K562 (cell line): ENCODE measurements around the gene ZNF438. TPM values are rescaled to one million over a fixed set of nuclear protein-coding genes. Genes with fewer than 3 reads are reported as not detected.

Experiments used
- ATAC-seq: fragments of 200-7000 bp; cut with Tn5 transposase; 3 replicates; pipeline ENCODE4 v1.9.1; 2020; ENCODE audit warnings: moderate library complexity
- BruUV-seq: library from RNA; stranded (reverse); fragments of 400-500 nt; replicated peaks from 2 replicates; lab custom pipeline; 2021; lab: Mats Ljungman, UMichigan
- CTCF ChIA-PET: fragments of 300-600 bp; formaldehyde crosslinking; extraction: SDS; loops from one replicate; lab custom pipeline; 2021; ENCODE audit warnings: low intra/inter-chr PET ratio; lab: Yijun Ruan, JAX
- POLR2A ChIA-PET: fragments of 300-600, 350-650 bp; sonication (Branson Sonifier 250); formaldehyde crosslinking; extraction: SDS; loops from one replicate; lab custom pipeline; 2021; ENCODE audit warnings: antibody characterized with exemption, inconsistent platforms; lab: Yijun Ruan, JAX
- DNase-seq, 4 experiments: peaks; one replicate each; pipeline versions ENCODE4 v3.0.0 to v3.0.0-alpha.2; 2011 to 2018; ENCODE audit warnings: low spot score in 3 of 4, mixed read lengths in 3 of 4; ENCODE audit errors: extremely low read depth in 1 of 4
- FAIRE-seq: peaks from 2 replicates; lab custom pipeline; 2011; peaks lifted over from hg19 to GRCh38; lab: Jason Lieb, UNC
- H2AFZ ChIP-seq: 2 replicates; pipeline ENCODE4 v1.6.0; 2011; ENCODE audit warnings: low read depth, low read length, control low read depth, inconsistent platforms
- H3K27ac ChIP-seq: fragments of 200-600 bp; 3 replicates; pipeline ENCODE4 v1.8.0; 2011; ENCODE audit warnings: low read depth, mild to moderate bottlenecking, control low read depth, inconsistent platforms, low read length, moderate library complexity, mixed read lengths; ENCODE audit errors: extremely low read depth
- H3K27me3 ChIP-seq, 2 experiments: fragments of 300-600 bp in 1 of 2; 2 replicates in 1 of 2; 3 replicates in 1 of 2; pipeline versions ENCODE4 v1.6.0 to v1.8.0; 2011; ENCODE audit warnings: inconsistent platforms in 2 of 2, low read length in 2 of 2, mild to moderate bottlenecking in 1 of 2, mixed read lengths in 1 of 2, moderate library complexity in 1 of 2; ENCODE audit not compliant: control insufficient read depth in 2 of 2, insufficient read depth in 2 of 2
- H3K36me3 ChIP-seq: fragments of 300-600 bp; 3 replicates; pipeline ENCODE4 v1.8.0; 2011; ENCODE audit warnings: mild to moderate bottlenecking, low read length, inconsistent platforms; ENCODE audit not compliant: control insufficient read depth, insufficient read depth
- H3K4me1 ChIP-seq, 2 experiments: fragments of 200-600 bp in 1 of 2; replicated peaks in 1 of 2; 2 replicates in 1 of 2; 3 replicates in 1 of 2; pipeline versions ENCODE4 v1.5.1 to v1.8.0; 2011; ENCODE audit warnings: inconsistent platforms in 2 of 2, low read length in 2 of 2, mild to moderate bottlenecking in 1 of 2, mixed read lengths in 1 of 2, moderate library complexity in 1 of 2; ENCODE audit not compliant: control insufficient read depth in 2 of 2, insufficient read depth in 2 of 2
- H3K4me2 ChIP-seq: 2 replicates; pipeline ENCODE4 v1.6.1; 2011; ENCODE audit warnings: low read length, control low read depth, inconsistent platforms, mixed read lengths; ENCODE audit not compliant: insufficient read depth
- H3K4me3 ChIP-seq: fragments of 200-600 bp; sonication (generic), shearing (Covaris generic); 2 replicates; pipeline ENCODE4 v1.5.1; 2016; ENCODE audit warnings: control low read depth, inconsistent platforms
- H3K79me2 ChIP-seq: fragments of 200-600 bp; 3 replicates; pipeline ENCODE4 v1.8.0; 2011; ENCODE audit warnings: low read length, inconsistent platforms; ENCODE audit not compliant: control insufficient read depth, insufficient read depth
- H3K9ac ChIP-seq, 2 experiments: 2 replicates each; pipeline versions ENCODE4 v1.6.0 to v1.6.1; 2011; ENCODE audit warnings: low read depth in 2 of 2, low read length in 2 of 2, control low read depth in 1 of 2, inconsistent platforms in 1 of 2, mild to moderate bottlenecking in 1 of 2, mixed read lengths in 1 of 2; ENCODE audit not compliant: insufficient read depth in 1 of 2
- H3K9me1 ChIP-seq: one replicate; pipeline ENCODE4 v1.6.0; 2011; ENCODE audit warnings: inconsistent platforms, mild to moderate bottlenecking, low read length, moderate library complexity; ENCODE audit not compliant: control insufficient read depth, insufficient read depth
- H3K9me3 ChIP-seq: replicated peaks from 2 replicates; pipeline ENCODE4 v1.5.1; 2011; ENCODE audit warnings: low read depth, low read length, inconsistent platforms; ENCODE audit not compliant: control insufficient read depth, insufficient read depth
- H4K20me1 ChIP-seq: replicated peaks from 2 replicates; pipeline ENCODE4 v1.6.1; 2011; ENCODE audit warnings: low read length, inconsistent platforms, mixed read lengths; ENCODE audit not compliant: control insufficient read depth, insufficient read depth
- ARID1B ChIP-seq: fragments of 450-650 bp; IDR thresholded peaks from 2 replicates; pipeline ENCODE4 v1.6.1; 2016; ENCODE audit warnings: antibody characterized with exemption, mild to moderate bottlenecking, inconsistent platforms
- MAFK ChIP-seq: IDR thresholded peaks from 2 replicates; pipeline ENCODE4 v1.6.1; 2011; ENCODE audit warnings: low read length, improper control_type of control experiment
- PATZ1 ChIP-seq: fragments of 250-450 bp; sonication (Bioruptor Pico); IDR thresholded peaks from 2 replicates; pipeline ENCODE4 v1.5.0; 2020; ENCODE audit warnings: mild to moderate bottlenecking, borderline replicate concordance
- PHTF2 ChIP-seq: fragments of 250-450 bp; sonication (Bioruptor Pico); IDR thresholded peaks from 2 replicates; pipeline ENCODE4 v1.5.0; 2021; ENCODE audit warnings: mild to moderate bottlenecking
- XRCC3 ChIP-seq: fragments of 450-650 bp; IDR thresholded peaks from 2 replicates; pipeline ENCODE4 v1.6.1; 2017; ENCODE audit warnings: mild to moderate bottlenecking, moderate library complexity
- ZNF830 ChIP-seq: fragments of 250-450 bp; sonication (Bioruptor Pico); IDR thresholded peaks from 2 replicates; pipeline ENCODE4 v1.5.0; 2021; ENCODE audit warnings: mild to moderate bottlenecking
- WGBS: fragments of 100-300 bp; shearing (Covaris generic); methylation state at CpG from one replicate; pipeline ENCODE4 v1.1.6; 2016; ENCODE audit warnings: low coverage, mixed read lengths; ENCODE audit not compliant: insufficient coverage; ENCODE audit errors: missing lambda C conversion rate; 5-methylcytosine and 5-hydroxymethylcytosine counted together
- in situ Hi-C: fragments of 300-500 bp; cut with MboI; formaldehyde crosslinking; loops from 4 replicates; pipeline ENCODE4 v1.15.0; 2018; ENCODE audit warnings: inconsistent platforms, mixed read lengths
- intact Hi-C: fragments of 100-400 bp; cut with micrococcal nuclease; formaldehyde crosslinking; loops from 2 replicates; pipeline ENCODE4 v1.14.2; 2022
- polyA plus RNA-seq, 8 experiments: library from polyadenylated mRNA; depleted of rRNA in 4 of 8; stranded (reverse) in 5 of 8; unstranded in 3 of 8; fragments of >200 nt; fragmentation: Nextera tagmentation in 2 of 8; fragmentation: Illumina TruSeq in 1 of 8; extraction: Ambion mirVana in 2 of 8; extraction: Trizol in 1 of 8; gene quantifications; 2 replicates each; pipeline versions ENCODE4 v1.2.1 to v1.2.3, GENCODE V29; 2011 to 2014; ENCODE audit warnings: inconsistent platforms in 1 of 8, missing spikeins in 1 of 8
- total RNA-seq, 7 experiments: library from RNA; depleted of rRNA in 6 of 7; stranded (reverse); fragments of >200 nt in 6 of 7; fragmentation: Illumina TruSeq in 2 of 7; extraction: Trizol in 2 of 7; gene quantifications; 2 replicates each; pipeline versions ENCODE4 v1.2.1 to v1.2.3, GENCODE V29; 2011 to 2021; ENCODE audit warnings: low replicate concordance in 1 of 7

ZNF438 gene
- total and polyA plus RNA-seq, 9 of the 15 experiments (the other 6 are each of a cell fraction or from before 2014, with no cell fraction given): 0.45 to 1.5 (median 0.91) TPM

GRCh38 chr10:30849231-30850035 lies 182.2 kb downstream of the ZNF438 start (continued):
- no peak for TF ChIP-seq PATZ1 (CRISPR knock-in tag)
- TF ChIP-seq, all 486 proteins: peak for 0

- Histone ChIP-seq H3K36me3 (no peaks in the 10 kb centered on the region), H3K9ac (no peak overlapping the region), H3K9me1 (no peaks in the 10 kb centered on the region), H3K4me3 (no peak overlapping the region), H3K27ac (no peak overlapping the region), H3K9me3 (no peaks in the 10 kb centered on the region), H3K4me2 (no peak overlapping the region), H3K27me3 (peaks cover 2 to 16% of the 10 kb centered on the region in 2 experiments; a peak in 2 of 5 replicates), H2AFZ (no peak overlapping the region), H4K20me1 (no peaks in the 10 kb centered on the region), H3K79me2 (no peaks in the 10 kb centered on the region), H3K4me1 (no peaks in the 10 kb centered on the region)
- ATAC-seq (no peak), DNase-seq (no peak), FAIRE-seq (no peak)
- intact Hi-C loops: no loop called here
- no peak for TF ChIP-seq ARID1B
- TF ChIP-seq ZNF830 (CRISPR knock-in tag): no peak
- TF ChIP-seq PHTF2 (CRISPR knock-in tag): no peak
- no peak for TF ChIP-seq MAFK
- TF ChIP-seq XRCC3: no peak
- ChIA-PET CTCF (no interaction called here), POLR2A (interaction anchor here (0.6 to 0.7 kb wide), 2 partner anchors 30 to 38 kb away, joined by 3 read pairs; no protein-coding TSS in a partner anchor)
- BruUV-seq: no TSS peak
- in situ Hi-C loops: no loop called here
- WGBS: 2% methylated on average over 11 of the region's 11 CpGs
Observed at GRCh38 chr10:30848396-30849032, 183.2 kb downstream of the ZNF438 start.
